GM12801 (cell line): ENCODE results near the gene IDUA.

ENCODE experiments used
- TF ChIP-seq, protein P1 (sequence below): IDR thresholded peaks from one replicate; pipeline ENCODE4 v1.5.1; 2011; ENCODE audit warnings: control low read depth; ENCODE audit not compliant: insufficient read length; ENCODE audit errors: extremely low read depth

IDUA gene

DNA sequence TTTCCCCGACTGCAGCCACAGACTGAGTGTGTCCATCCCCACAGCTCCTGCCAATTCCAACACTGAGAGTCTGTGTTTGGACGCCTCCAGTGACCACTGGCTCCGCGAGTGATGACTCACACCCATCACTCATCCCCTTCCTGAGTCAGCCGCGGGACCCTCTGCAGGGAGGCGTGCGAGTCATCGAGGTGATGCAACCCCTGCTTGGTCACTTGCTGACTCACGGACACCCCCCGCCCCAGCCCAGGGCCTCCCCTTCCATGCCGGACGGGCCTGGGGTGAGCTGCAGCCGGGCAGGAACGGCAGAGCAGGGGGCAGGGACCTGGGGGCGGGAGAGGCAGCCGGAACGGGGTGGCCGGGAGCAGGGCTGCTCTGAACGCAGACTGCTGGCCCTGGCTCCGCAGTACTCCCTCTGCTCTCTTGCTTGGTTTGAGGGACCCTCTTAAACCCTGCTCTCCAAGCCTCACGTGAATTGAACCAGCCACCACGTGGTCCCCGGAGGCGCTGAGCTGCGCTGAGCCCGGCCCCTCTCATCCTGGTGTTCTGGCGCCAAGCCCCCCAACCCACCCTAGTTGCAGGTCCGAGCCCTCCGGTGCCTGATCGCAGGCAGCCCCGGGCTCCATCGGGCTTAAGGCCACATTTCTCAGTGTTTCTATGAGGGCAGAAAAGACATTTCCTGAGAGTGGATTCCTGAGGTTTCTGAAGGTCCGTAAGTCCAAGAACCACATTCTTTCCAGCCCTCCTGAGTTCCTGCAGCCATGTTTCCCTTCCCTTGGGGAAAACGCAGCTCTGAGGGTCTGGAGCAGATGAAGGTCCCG is 57.0 kb downstream of the IDUA start:
- TF ChIP-seq, protein P1, sequence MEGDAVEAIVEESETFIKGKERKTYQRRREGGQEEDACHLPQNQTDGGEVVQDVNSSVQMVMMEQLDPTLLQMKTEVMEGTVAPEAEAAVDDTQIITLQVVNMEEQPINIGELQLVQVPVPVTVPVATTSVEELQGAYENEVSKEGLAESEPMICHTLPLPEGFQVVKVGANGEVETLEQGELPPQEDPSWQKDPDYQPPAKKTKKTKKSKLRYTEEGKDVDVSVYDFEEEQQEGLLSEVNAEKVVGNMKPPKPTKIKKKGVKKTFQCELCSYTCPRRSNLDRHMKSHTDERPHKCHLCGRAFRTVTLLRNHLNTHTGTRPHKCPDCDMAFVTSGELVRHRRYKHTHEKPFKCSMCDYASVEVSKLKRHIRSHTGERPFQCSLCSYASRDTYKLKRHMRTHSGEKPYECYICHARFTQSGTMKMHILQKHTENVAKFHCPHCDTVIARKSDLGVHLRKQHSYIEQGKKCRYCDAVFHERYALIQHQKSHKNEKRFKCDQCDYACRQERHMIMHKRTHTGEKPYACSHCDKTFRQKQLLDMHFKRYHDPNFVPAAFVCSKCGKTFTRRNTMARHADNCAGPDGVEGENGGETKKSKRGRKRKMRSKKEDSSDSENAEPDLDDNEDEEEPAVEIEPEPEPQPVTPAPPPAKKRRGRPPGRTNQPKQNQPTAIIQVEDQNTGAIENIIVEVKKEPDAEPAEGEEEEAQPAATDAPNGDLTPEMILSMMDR = no peak

DNA sequence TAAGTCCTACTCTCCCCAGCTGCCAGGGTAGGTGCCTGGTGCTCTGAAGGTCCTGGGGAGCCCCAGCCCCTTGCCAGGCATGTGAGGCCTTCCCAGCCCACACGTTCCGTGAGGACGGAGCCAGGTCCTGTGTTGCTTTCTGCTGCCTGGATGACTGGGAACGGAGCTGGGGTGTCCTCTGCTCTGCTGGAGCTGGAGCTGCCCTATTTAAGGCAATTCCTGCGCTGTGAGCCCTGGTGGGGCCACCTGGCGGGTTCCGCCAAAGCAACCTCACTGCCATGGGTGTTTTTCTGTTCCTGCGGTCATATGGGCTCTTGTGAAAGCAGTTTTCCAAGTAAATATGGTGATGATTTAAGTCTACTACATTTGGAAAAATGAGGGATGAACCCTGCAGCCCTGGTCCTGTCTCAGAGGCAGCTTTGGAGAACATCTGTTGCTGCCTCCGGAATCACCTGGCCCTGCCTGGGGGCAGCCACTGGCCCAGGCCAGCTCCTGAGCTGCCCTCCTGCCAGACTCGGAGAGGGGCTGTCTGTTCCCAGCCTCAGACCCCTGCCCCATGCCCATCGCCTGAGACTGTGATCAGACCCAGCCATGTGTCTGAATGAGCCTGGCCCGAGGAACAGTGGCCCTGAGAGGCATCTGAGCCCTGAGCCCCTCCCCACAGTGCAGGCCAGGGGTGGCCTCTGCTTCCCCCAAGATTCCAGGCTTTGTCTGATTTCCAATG is 57.8 kb downstream of the IDUA start:
- TF ChIP-seq, protein P1 = no peak

DNA sequence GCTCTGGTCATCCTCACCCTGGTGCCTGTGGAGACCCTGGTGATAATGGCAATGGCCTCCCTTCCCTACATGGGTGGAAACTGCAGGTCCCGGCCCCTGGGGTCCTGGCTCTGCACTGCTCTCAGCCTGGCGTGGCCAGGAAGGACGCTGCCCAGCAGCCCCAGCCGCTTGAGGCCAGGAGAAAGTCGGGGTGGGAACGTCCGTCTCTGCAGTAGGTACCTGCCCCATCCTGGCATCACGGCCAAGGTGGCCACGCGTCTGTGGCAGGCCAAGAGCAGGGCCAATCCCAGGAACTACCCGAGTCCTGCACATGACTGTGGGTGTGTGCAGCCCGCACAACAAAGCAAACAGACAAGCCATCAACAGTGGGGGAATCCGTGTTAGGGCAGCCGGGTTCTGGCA is 58.4 kb downstream of the IDUA start:
- TF ChIP-seq, protein P1 = no peak

DNA sequence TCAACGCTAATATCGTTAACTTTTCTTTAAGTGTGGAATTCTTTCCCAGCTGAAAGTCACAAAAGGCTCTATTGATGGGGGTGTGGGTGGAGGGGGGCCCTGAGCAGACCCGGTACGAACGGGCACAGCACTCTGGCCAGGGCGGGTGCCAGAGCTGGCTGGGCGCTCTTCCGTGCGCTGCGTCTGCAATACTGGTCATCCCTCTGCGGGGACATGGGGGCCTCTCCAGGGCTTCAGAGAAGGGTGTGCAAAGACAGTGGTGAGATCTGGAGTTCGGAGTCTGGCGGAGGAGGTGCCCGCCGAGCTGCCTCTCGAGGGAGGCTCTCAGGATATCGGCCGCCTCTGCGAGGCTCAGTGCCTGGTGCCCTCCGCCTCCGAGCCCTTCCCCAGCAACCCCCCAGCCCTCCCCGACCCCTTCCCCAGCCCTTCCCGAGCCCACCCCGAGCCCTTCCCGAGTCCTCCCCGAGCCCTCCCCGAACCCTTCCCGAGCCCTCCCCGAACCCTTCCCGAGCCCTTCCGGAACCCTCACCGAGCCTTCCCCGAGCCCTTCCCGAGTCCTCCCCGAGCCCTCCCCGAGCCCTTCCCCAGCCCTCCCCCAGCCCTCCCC is 58.9 kb downstream of the IDUA start:
- TF ChIP-seq, protein P1 = no peak

DNA sequence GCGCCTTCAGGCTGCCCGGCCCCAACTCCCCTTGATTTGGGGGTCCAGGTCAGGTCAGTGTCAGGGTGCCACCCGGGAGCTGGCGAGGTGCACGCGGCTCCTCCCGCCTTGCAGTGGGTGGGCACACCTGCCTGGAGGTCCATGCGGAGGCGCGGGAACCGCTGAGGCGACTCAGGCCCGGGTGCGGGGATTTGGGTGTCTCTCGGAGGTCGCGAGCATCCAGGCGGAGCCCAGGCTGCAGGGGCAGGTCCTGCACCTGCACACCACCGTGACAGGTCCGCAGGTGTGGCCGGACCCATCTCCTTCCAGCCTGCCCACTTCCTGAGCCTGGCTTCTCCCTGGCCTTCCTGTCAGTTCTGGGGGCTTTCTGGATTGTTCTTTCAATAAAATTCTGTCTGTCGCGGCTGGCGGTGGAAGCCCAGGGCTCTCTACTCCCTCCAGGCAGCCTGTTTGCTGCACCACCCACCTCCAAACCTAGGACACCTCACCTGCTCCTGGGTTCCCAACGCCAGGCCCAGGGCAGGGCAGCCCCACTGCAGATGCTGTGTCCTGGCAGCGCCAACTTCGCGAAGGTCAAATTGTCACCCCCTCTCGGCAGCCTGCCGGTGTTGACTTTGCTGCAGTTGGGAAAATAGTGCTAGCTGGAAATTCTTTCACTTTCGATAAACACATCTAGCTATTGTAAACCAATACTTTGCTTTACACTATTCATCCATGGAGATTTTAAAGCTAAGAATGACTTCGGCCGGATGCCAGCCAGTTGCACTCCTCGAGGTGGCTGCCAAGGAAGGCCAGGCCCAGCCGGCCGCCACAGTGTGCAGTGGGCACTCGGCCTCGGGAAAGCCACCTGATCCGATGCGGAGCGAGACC is 60.5 kb downstream of the IDUA start:
- TF ChIP-seq, protein P1 = no peak

DNA sequence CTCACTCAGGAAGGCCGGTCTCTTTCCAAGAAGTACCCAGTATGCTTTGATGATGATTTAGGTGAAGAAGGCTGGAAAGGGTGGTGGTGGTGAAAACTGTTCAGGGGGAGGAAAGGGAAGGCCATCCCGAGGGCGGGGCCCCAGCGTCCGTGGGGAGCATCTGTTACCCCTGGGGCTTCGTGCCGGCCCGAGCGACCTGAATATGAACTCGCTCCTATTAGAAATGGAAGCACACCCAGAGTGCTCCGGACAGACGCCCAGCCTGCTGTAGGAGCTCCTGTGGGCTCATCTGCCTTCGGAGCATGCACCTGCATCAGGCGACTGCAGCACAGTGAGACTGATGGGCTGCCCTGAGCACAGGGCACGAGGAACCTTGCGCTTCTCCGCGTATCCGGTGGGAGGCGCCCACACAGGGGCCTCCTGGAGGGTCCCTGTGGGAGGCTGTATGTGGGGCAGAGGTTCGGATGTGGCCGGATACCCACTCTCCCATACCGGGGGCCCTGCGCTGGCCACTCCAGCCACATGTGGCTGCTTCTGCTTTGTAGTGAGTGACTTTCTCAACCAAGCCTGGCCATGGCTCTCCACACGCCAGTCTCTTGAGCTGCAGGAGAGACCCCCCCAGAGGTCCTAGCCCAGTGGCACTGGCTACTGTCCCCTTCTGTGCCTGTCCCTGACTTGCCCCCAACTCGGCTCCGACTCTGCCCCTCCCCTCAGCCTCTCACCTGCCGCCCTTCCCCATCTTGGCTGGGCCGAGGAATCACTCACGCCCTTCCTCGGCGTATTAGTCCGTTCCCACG is 61.3 kb downstream of the IDUA start:
- TF ChIP-seq, protein P1 = no peak
